ENCODE measurements around the gene CCDC60.
A peak's percentile ranks its signal among the peaks of the same experiment; 100 is the strongest.

Gene CCDC60

DNA sequence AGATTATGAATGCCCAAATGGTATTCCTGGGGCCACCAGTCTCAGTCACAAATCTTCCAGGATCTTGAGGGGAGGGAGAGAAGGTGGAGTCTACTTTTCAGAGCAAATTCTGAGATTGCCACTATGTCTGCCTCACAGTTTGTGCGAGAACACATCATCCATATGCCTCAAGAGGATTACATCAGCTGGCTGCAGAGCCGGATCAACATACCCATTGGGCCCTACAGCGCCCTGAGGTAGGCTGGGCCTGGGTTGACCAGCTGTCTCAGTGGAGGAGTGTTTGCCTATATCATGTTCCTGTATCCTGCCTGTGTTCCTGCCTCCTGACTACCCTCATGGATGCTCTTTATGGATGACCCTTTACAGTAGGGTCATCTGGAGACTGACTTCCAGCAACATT, 205.9 kb downstream of the CCDC60 start:
- Mint-ChIP-seq H3K27me3 (peaks cover 3% of the 10 kb centered on the region), H3K4me1 (no peaks in the 10 kb centered on the region), H3K4me3 (no peak overlapping the region), H3K36me3 (no peaks in the 10 kb centered on the region), H3K9me3 (no peaks in the 10 kb centered on the region), H3K27ac (no peak overlapping the region)
- no peak for DNase-seq
- CTCF ChIA-PET = interaction anchor here (8.8 kb wide), 1 partner anchor 95 kb away, joined by 52 read pairs; no protein-coding TSS in a partner anchor

DNA sequence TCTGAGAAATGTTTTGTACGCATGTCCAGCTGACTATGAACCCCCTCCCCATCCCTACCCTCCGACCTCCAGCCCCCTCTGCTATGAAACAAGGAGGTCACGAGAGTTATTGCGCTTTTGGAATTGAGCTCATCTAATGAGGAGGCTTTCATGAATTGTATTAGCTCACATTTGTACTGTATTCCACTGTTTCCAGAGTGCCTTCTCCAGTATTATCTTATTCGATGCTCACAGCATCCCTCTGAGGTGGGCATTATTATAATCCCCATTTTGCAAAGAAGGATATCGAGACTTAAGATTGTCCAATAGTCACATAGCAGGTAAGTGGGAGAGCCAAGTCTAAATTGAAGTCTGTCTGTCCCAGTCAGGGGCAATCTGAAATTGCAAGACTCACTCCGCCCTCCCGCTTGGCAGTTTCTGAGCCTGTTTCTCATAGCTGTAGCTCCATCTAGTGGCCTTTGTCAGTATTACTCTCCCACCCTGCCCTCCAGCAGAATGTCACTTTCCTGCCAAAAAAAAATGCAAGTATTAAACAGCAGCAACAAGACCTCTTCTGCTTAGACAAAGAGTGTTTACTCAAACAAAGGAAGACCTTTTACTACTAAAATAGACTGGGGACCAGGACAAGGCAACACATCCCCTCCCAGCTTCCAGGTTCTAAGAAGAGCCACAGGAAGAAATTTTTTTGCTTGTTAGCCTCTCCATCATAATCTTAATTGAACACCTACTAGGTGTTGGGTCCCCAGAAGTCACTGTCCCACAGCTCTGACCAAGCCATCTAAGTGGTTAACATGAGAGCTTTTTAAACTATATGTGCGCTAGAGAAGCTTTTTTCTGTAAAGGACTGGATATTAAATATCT, 210.5 kb downstream of the CCDC60 start:
- Mint-ChIP-seq H3K4me3 (no peak overlapping the region), H3K27me3 (peaks cover 3% of the 10 kb centered on the region), H3K4me1 (no peaks in the 10 kb centered on the region), H3K9me3 (no peaks in the 10 kb centered on the region), H3K27ac (no peak overlapping the region), H3K36me3 (no peaks in the 10 kb centered on the region)
- peak; percentile 65 for DNase-seq
- CTCF ChIA-PET = interaction anchor here (0.6 to 8.8 kb wide), 8 partner anchors 13 to 566 kb away, joined by 3 to 52 read pairs (median 3); no protein-coding TSS in a partner anchor

DNA sequence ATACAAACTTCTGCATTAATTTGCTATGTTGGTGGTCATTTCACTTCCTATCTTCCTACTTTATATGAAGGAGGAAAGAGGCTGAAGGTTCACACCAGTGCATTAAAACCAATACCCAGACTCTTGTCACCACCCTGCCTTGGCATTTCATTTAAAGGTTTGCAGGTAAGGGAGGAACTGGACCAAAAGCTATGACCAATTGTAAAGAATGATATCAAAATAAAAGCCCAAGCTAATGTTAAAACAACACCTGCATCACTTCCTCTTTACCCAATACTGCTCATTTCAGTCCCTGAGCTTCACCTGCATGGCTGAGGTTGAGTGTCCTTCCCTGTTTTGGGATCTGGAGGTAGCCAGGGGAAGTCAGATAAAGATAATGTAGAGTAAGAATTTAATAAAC, 211.8 kb downstream of the CCDC60 start:
- Mint-ChIP-seq H3K9me3 (no peaks in the 10 kb centered on the region), H3K27me3 (peaks cover 9% of the 10 kb centered on the region), H3K36me3 (no peaks in the 10 kb centered on the region), H3K4me1 (no peaks in the 10 kb centered on the region), H3K27ac (no peak overlapping the region), H3K4me3 (no peak overlapping the region)
- CTCF ChIA-PET = interaction anchor here (0.9 to 8.8 kb wide), 2 partner anchors 101 to 102 kb away, joined by 3 to 52 read pairs; no protein-coding TSS in a partner anchor
- no peak for DNase-seq

DNA sequence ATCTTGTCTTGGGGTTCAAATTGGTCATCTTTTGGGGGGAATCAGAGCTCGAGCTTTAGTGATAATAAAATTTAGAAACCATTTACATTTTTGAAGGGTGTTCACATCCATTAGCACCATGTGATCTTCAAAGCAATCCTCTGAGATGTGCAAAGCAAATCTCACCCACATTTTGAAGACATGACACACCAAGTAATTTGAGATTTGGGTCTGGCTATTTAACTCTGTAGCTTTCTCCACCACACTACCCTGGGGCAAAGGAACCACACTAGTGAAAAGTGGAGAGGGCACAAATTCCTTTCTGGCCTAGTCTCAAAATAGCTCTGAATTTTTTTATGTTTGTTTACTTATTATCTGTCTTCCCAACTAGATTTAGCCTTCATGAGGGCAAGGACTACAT, 212.5 kb downstream of the CCDC60 start:
- Mint-ChIP-seq H3K4me1 (no peaks in the 10 kb centered on the region), H3K27me3 (peaks cover 9% of the 10 kb centered on the region), H3K36me3 (no peaks in the 10 kb centered on the region), H3K9me3 (no peaks in the 10 kb centered on the region), H3K27ac (no peak overlapping the region), H3K4me3 (no peak overlapping the region)
- DNase-seq = no peak
- CTCF ChIA-PET = interaction anchor here (0.8 to 8.8 kb wide), 3 partner anchors 101 to 1169 kb away, joined by 3 to 52 read pairs (median 3); no protein-coding TSS in a partner anchor

DNA sequence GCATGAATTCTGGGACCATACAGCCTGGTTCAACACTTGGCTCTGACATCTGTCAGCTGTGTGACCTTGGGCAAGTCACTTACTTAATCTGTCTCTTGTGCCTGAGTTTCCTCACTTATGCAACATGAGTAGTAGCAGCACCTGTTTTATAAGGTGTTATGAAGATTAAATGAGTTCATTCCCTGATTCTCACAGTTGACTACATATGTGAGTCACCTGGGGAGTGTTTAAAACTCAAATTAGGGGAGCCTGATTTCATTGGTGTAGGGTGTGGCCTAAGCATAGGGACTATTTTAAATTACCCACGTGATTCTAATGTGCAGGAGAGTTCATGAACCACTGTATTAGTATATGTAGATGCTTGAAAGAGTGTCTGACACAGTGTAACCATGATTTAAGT, 222.3 kb downstream of the CCDC60 start:
- no peaks in the 10 kb centered on the region for H3K27me3 Mint-ChIP-seq
- no peaks in the 10 kb centered on the region for H3K36me3 Mint-ChIP-seq
- DNase-seq = no peak
- no peaks in the 10 kb centered on the region for H3K9me3 Mint-ChIP-seq
- no peak overlapping the region for H3K4me3 Mint-ChIP-seq
- no peak overlapping the region for H3K27ac Mint-ChIP-seq
- H3K4me1 Mint-ChIP-seq = no peaks in the 10 kb centered on the region
- CTCF ChIA-PET = no interaction called here

DNA sequence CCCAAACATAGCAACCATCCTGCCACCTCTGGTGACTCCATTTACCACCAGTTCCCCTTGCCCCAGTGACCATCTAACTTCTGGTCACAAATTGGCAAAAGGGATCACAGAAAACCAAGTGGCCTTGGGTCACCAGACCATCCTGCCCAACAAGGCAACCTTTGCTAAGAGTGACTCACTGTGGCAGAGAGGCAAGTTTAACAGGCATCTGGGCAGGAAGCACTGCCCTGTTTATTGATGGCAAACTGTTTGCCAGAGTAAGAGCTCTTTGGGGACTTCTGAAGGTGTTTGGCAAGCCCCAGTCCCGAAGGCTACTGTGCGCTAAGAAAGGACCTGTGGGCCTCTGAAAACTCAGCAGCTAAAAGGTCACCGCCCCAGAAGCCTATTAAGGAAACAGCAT, 230.9 kb downstream of the CCDC60 start:
- Mint-ChIP-seq H3K36me3 (no peaks in the 10 kb centered on the region), H3K4me1 (no peaks in the 10 kb centered on the region), H3K27me3 (no peaks in the 10 kb centered on the region), H3K9me3 (no peaks in the 10 kb centered on the region), H3K4me3 (no peak overlapping the region), H3K27ac (no peak overlapping the region)
- CTCF ChIA-PET = interaction anchor here (0.5 kb wide), 1 partner anchor 86 kb away, joined by 3 read pairs; no protein-coding TSS in a partner anchor
- DNase-seq = no peak

DNA sequence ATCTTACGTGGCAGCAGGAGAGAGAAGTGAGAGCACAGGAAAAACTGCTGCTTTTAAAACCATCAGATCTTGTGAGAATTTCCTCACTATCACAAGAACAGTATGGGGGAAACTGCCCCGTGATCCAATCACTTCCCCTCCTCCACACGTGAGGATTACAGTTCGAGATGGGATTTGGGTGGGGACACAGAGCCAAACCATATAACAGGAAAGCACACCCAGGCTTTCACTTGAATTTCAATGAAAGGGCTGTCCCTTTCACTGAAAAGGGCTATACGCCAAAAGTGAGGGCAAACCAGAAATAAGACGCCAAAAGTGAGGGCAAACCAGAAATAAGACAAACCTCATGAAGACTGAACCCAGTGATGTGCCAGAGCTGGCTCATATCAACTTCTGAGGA, 236.2 kb downstream of the CCDC60 start:
- DNase-seq = no peak
- no peaks in the 10 kb centered on the region for H3K4me1 Mint-ChIP-seq
- no peak overlapping the region for H3K4me3 Mint-ChIP-seq
- peaks cover 4% of the 10 kb centered on the region for H3K27me3 Mint-ChIP-seq
- H3K27ac Mint-ChIP-seq = no peak overlapping the region
- CTCF ChIA-PET = no interaction called here
- H3K9me3 Mint-ChIP-seq = no peaks in the 10 kb centered on the region
- no peaks in the 10 kb centered on the region for H3K36me3 Mint-ChIP-seq

DNA sequence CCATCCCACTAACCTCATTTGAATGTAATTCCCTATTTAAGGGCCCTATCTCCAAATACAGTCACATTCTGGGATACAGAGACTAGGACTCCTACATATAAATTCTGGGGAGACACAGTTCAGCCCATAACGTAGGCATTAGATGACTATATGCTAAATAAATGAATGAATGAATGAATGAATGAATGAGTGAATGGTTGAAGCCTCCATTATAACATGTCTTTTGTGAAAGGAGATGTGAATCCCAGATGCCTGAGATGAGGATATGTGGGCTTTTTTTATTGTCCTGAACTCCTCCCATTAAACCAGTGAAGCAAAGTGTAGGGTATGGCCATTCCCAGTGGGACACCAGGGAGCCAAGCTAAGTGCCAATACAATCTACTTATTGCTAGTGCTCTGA, 238.6 kb downstream of the CCDC60 start:
- CTCF ChIA-PET = no interaction called here
- Mint-ChIP-seq H3K9me3 (no peaks in the 10 kb centered on the region), H3K27me3 (peaks cover 7% of the 10 kb centered on the region), H3K27ac (no peak overlapping the region), H3K4me1 (no peaks in the 10 kb centered on the region), H3K36me3 (no peaks in the 10 kb centered on the region), H3K4me3 (no peak overlapping the region)
- DNase-seq = no peak

DNA sequence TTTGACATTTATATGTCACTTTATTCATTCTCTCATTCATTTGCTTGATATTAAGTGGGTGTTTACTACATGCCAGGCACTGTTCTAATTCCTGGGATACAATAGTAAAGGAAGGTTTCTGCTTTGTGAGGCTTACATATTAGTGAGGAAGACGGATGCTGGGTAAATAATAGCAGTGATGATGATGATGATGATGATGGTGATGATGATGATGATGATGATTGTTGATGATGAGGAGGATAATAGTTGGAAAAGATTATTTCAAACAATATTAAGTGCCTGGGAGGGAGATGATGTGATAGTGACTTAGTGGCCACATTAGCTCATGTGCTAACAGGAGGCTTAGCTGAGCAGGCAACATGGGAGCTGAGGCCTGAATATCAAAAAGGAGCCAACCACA, 239.7 kb downstream of the CCDC60 start:
- Mint-ChIP-seq H3K4me3 (no peak overlapping the region), H3K9me3 (no peaks in the 10 kb centered on the region), H3K36me3 (no peaks in the 10 kb centered on the region), H3K4me1 (no peaks in the 10 kb centered on the region), H3K27ac (no peak overlapping the region), H3K27me3 (peaks cover 9% of the 10 kb centered on the region)
- CTCF ChIA-PET = no interaction called here
- no peak for DNase-seq

DNA sequence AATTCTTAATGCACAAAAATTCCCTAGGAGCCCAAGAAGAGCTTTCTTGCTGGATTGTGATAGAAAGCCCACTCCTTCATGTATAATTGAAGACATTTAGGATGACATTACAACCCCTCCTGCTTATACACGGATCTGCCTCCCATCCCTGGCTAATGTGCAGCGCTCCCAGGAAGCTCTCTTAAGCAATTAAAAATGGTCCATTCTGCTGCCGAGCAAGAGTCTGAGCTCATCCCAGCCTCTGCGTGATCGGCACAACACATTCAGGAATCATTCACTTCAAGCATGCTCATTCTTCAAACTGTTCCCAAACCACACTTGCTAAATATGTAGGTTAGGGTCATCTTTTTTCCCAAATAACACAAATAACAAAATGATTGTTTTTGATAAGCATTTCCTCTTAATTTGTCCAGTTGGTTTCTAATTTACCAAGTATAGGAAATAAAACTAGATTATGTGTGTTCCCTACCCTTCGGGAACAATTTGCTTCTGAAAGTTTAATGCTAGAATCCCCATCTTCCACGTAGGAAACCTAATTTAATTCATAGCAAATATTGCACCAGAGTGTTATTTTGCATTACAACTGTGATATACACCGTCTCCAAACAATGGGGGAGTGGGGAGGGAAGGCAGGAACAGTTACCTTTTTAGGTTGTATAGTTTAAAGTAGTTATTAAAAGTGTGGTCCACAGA, 241.7 kb downstream of the CCDC60 start:
- H3K36me3 Mint-ChIP-seq = no peaks in the 10 kb centered on the region
- H3K9me3 Mint-ChIP-seq = no peaks in the 10 kb centered on the region
- H3K27ac Mint-ChIP-seq = no peak overlapping the region
- no peak for DNase-seq
- H3K27me3 Mint-ChIP-seq = peaks cover 9% of the 10 kb centered on the region
- no peaks in the 10 kb centered on the region for H3K4me1 Mint-ChIP-seq
- CTCF ChIA-PET = no interaction called here
- no peak overlapping the region for H3K4me3 Mint-ChIP-seq

DNA sequence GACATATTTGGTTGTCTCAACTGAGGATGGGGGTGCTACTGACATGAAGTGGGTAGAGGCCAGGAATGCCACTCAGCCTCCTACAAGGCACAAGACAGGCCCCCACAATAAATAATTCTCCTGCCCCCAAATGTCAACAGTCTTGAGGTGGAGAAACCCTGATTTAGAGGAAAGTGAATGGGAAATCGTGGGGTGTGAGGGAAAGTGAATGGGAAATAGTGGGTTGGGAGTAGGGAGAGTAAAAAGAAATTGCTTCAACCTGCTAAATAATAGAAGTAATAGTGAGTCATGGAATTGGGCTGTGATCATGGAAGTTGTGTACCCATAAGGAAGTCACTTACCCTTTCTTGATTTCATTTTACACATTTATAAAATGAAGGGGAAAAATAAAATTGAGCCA, 242.4 kb downstream of the CCDC60 start:
- H3K36me3 Mint-ChIP-seq = no peaks in the 10 kb centered on the region
- H3K4me3 Mint-ChIP-seq = no peak overlapping the region
- no peaks in the 10 kb centered on the region for H3K9me3 Mint-ChIP-seq
- H3K27me3 Mint-ChIP-seq = peaks cover 9% of the 10 kb centered on the region
- H3K27ac Mint-ChIP-seq = no peak overlapping the region
- CTCF ChIA-PET = no interaction called here
- no peak for DNase-seq
- H3K4me1 Mint-ChIP-seq = no peaks in the 10 kb centered on the region

DNA sequence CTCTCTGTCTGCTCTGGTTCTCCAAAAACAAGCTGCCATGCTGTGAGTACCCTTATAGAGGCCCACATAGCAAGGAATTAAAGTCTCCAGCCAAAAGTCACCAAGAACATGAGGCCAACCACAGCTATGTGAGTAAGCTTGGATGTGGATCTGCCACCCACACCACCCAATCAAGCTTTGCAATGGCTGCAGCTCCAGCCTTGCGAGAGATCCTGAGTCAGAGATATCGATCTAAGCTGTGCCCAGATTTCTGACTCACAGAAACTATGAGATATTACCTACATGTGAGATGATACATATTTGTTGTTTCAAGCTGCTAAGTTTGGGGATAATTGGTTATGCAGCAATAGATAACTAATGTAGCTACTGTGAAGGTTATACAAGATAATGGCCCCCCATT, 243.6 kb downstream of the CCDC60 start:
- no peak for DNase-seq
- Mint-ChIP-seq H3K27me3 (peaks cover 5% of the 10 kb centered on the region), H3K9me3 (no peaks in the 10 kb centered on the region), H3K36me3 (no peaks in the 10 kb centered on the region), H3K4me3 (no peak overlapping the region), H3K27ac (no peak overlapping the region), H3K4me1 (no peaks in the 10 kb centered on the region)
- CTCF ChIA-PET = no interaction called here

DNA sequence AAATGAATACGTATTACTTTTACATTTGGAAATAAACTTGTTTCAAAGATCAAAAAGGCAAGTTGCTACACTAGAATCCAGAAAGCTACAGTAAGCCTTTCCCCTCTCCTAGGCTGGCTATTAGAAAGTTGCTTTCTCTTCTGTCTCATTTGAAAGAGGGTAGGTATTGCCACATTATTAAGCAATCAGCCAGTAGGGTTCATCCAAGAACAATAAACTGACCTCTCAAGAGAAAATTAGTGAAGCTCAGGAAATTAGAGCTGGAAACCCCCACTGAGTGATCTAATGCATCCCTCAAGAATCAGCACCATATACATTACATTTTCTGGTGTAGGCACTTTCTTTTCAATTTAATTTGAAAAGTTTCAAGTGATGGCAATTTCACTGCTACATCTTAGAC, 254.6 kb downstream of the CCDC60 start:
- Mint-ChIP-seq H3K27me3 (peaks cover 33% of the 10 kb centered on the region), H3K27ac (no peak overlapping the region), H3K4me1 (no peaks in the 10 kb centered on the region), H3K4me3 (no peak overlapping the region), H3K36me3 (no peaks in the 10 kb centered on the region), H3K9me3 (no peaks in the 10 kb centered on the region)
- DNase-seq = no peak
- CTCF ChIA-PET = no interaction called here

DNA sequence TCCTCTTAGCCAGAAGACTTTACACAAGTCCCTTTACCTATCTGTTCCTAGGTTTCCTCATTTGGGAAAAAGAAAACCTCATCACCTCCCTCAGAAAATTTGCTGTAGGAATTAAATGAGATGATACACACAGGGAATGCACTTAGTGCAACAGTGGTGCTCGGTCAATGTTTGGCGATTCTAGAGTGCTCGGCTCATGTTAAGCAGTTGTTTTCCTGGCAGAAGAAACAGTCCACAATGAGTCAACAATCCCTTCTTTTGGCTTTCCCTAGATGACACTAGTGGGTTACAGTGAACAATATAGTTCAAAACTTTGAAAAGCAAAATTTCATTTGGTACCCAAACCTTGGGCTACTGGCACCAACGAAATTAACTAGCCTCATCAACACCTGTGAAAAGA, 255.1 kb downstream of the CCDC60 start:
- Mint-ChIP-seq H3K27me3 (peaks cover 37% of the 10 kb centered on the region), H3K4me1 (peaks cover 3% of the 10 kb centered on the region), H3K9me3 (no peaks in the 10 kb centered on the region), H3K27ac (no peak overlapping the region), H3K36me3 (no peaks in the 10 kb centered on the region), H3K4me3 (no peak overlapping the region)
- CTCF ChIA-PET = no interaction called here
- DNase-seq = no peak
